Stimulated activated CD4-positive, alpha-beta T cell treated with anti-CD3 and anti-CD28 coated beads, Interleukin-2, amount 100 ng/mL, for 24 hours (primary cell): ENCODE results near the gene SLIT3.
"Not testable (repeated sequence)": the region's sequence is repeated elsewhere in the genome, so short reads cannot be mapped to it uniquely, and the experiment has no call there.

Experiments
- DNase-seq, 2 donors: peaks; one replicate each; pipeline ENCODE4 v3.0.0-alpha.2; 2020

SLIT3 gene

DNA sequence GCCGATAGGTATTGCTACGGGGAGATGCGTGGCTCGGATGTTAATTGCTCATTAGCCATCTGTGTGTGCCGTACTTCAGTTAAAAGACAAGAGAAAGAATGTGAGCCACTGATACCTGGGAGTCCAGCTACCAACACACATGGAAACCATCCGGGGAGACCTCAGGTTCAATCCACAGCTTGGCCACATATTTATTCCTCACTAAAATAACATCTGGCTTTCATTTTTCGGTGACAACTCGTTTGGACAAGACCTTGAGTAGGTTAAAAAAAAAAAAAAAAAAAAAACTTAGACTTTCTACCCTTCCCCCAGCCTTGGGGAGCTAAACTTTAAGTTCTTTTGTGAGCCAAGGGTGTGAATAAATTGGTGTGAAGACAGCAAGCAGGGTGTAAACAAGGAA is 84.1 kb downstream of the SLIT3 start:
- no peak for DNase-seq

DNA sequence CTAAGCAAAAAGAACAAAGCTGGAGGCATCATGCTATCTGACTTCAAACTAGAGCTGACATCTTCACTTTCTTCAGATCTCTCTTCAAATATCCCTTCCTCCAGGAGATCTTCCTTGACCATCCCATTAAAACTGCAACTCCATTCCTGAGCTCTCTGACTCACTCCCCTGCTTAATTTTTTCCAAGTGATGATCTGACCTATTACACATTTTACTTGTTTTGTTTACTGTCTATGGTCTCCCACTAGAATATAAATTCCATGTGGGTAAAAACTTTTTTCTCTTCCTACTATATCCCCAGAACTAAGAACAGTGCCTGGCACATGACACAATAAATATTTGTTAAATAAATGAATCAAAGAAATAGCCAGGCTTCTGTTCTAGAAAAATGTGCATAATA is 87.5 kb downstream of the SLIT3 start:
- DNase-seq = no peak

DNA sequence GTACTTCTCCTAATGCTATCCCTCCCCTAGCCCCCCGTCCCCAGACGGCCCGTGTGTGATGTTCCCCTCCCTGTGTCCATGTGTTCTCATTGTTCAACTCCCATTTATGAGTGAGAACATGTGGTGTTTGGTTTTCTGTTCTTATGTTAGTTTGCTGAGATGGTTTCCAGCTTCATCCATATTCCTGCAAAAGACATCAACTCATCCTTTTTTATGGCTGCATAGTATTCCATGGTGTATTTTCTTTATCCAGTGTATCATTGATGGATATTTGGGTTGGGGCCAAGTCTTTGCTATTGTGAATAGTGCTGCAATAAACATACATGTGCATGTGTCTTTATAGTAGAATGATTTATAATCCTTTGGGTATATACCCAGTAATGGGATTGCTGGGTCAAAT is 89.2 kb downstream of the SLIT3 start:
- not testable (repeated sequence) for DNase-seq

DNA sequence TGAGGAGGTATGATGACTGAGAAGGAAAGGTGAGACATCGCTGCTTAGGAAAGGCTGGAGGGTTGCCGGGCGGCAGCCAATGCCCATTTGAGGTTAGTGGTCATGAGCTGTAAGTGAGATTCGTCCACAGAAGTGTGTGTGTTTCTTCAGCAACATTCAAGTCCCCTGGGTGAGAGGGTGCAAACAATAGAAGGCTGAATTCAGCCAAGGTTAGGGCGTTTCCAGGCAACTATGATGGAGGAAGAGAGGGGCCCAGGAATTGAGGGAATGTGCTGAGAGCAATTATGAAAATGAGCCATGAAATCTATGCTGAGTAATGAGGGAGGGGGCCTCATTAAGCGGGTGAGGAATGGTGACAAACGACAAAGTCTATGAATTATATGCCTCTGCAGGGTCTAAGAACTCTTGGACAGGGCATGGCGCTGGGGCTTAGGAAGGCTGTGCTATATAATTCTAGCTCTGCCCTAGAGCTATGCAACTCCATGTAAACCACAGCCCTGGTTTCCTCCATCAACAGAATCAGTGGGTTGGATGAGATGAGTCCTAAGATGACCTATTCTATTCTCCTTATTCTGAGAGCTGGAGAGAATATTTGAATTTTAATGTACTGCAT is 96.0 kb downstream of the SLIT3 start:
- no peak for DNase-seq

DNA sequence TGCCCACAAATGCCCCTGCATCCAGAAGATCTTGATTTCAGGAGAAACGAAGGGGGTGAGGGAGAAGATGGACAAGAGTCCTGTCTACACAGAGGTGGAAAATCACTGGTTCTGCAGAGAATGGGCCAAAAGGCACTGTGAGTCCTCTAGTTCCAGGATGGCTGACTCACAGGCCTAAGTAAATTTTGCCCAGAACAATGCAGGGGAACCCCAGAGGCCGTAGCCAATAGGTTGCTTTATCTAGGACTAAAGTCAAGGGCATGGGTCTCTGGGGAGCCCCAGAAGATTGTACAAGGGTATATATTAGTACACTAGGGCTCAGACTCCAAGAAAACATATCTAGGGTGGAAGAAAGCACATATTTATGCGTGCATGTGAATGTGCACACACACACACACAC is 98.0 kb downstream of the SLIT3 start:
- no peak for DNase-seq

DNA sequence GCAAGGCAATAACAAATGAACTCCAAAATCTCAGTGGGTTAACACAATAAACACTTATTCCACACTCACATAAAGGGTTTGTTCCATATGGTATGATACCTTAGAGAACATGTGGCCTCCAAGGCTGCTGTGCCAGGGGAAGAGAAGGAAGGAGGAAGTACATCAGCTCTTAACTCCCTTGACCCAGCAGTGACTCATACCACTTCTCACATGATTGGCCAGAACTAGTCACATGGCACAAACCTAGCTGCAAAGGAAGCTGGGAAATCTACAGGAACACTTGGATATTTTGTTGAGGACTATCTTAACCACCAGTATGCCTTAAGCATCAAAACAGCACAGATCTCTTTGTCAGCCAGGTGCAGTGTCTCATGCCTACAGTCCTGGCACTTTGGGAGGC is 99.3 kb downstream of the SLIT3 start:
- no peak for DNase-seq

DNA sequence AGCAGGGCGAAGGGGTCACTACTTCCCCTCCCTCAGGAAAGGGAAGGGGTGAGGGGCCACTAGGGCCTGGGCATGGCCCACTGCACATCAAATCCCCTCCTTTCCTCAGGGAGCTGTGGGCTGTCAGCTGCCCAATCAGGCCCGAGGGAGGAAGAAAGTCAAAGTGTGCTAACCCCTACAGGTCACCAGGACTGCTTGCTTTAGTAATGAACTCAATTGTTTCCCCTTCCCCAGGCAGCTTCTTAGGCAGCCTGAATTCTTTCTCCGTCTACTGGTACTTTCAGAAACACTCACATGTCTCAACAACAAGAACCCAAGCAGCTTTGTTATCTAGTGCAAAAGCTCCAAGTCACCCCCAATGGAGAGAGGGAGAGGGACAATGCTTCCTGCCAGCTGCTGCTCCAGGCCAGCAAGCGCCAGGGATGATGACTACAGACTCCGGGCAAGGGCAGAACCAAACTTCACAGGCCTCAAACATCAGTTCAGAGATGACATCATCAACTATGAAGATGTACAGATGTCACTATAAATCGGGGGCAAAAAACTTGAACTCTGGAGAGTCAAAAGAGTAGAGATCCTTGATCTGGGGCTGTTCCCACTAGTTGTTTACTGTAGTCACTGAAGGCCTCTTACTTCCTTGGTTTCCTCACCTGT is 100.7 kb downstream of the SLIT3 start:
- DNase-seq = no peak

DNA sequence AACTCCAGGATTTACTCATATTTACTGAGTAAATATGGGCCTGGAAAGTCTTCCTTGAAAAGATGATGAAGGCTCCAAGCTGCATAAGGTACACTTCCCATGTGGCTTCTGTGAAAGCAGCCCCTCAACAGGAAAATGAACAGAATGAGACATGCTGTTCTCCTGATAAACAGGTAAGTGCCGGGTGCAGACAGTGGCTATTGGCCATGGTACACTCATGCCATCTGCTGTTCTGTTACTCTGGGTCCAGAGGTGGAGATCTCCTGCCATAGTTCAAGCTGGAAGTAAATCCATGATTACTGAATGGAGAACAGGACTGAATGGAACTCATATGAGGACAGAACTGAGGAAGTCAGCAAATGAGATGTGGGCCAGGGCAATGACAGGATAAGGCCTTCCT is 103.6 kb downstream of the SLIT3 start:
- DNase-seq = no peak

DNA sequence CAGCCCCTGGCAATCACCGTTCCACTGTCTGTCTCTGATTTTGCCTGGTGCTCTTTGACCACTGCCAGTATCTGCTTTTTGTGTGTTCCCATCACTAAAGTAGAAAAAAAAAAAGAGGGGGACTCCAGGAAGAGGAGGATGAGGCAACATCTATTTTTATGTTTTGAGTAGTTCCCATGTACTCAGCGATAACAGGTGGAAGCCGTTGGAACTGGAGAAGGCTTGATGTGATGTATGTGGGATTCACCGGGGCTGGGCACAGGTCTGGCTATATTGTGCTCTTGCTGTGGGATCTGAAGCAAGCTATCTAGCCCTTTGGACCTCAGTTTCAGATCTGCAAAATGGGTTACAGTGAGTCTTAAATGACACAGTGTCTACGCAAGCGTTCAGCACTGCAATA is 104.9 kb downstream of the SLIT3 start:
- DNase-seq = no peak

DNA sequence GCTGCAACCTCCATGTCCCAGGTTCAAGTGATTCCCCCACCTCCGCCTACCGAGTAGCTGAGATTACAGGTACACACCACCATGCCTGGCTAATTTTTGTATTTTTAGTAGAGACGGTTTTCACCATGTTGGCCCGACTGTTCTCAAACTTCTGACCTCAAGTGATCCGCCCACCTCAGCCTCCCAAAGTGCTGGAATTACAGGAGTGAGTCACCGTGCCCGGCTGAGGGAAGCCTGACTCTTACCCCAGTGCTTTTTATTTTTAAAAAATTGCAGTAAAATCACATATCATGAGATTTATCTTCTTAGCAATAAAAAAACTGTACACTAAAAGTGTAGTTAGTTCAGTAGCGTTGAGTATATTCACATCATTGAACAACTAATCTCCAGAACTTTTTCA is 105.3 kb downstream of the SLIT3 start:
- no peak for DNase-seq

DNA sequence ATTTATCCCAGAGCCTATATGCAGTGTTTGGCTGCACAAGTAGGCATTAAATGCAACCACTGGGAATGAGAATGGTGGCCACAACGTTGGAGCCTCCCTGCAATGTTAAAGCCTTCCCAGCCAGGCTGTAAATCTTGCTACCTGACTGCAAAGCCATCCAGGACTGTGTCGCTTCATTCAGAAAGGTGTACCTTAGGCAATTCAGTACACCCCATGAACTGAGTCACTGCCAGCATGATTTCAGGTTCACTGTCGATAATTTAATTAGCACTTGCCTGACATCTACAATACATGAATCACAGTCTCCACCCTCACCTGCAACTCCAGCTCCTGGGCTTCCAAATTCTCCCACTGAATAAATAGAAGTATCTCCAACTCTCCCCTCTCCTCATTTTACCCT is 108.4 kb downstream of the SLIT3 start:
- DNase-seq = no peak

DNA sequence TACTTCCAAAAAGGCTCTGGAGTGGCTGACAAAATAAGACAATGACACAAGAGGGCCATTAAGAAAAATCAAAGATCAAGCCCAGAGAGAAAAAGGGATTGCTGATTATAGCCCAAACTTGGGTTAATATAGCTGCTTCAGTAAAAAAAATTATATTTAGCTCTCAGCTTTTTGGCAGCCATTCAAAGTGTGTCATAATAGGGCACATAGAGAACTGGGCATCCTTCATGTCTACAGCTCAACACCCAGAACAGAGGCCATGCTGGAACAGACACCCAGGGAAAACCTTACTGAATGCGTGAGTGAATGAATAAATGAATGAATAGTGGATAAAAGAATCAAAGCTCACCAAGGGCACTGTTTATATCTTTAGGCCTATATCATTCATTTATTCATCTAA is 110.1 kb downstream of the SLIT3 start:
- DNase-seq = no peak

DNA sequence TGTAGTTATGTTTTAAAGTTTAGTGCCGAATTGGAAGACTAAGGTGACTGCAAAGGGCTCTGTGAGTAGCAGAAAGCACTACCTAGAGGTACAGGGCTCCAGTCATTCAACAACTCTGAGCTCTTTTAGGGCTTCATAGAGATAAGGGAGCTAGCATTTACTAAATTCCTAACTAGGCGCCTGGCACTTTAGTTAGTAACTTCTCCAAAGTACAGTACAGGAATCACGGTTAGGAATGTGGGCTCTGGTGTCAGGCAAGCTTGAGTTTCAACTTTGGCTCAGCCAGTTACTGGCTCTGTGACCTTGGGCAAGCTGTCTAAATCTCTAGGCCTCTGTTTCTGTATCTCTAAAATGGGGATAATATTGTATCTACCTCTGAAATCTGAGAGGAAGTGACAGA is 115.3 kb downstream of the SLIT3 start:
- no peak for DNase-seq

DNA sequence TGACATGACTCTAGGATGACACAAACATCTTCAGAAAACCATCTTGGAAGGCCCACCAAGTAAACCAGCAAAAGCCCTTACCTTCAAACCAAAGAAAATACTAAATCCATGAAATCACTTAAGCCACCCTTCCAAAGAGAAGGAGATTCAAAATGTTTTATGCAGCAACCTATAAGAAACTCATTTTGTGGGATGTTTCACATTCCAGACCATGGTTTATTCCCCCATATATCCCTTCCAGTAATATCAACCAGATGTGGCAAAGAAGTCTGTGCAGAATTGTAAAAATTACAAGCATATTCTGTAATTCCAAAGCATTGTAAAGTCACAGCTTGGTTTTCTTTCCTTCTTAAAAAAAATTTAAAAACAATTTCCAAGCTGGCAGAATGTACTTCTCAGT is 117.4 kb downstream of the SLIT3 start:
- DNase-seq = no peak

DNA sequence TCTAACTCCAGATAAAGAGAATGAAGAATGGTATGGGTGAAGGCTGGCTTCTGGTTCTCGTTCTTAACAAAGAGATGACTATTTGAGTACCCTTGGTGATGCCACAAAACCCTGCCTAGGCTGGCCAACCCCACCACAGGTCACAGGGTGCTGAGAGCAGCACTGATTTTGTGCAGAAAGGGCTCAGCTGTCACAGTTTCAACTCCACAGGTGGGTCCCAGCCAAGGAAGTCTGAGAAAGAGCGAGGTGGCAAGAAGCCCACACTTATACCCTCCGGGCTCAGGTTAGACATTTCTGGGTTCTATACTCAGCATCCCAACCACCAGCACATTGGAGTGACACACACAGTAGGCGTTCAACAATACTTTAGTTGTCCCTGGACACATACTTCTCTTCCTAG is 118.1 kb downstream of the SLIT3 start:
- no peak for DNase-seq

DNA sequence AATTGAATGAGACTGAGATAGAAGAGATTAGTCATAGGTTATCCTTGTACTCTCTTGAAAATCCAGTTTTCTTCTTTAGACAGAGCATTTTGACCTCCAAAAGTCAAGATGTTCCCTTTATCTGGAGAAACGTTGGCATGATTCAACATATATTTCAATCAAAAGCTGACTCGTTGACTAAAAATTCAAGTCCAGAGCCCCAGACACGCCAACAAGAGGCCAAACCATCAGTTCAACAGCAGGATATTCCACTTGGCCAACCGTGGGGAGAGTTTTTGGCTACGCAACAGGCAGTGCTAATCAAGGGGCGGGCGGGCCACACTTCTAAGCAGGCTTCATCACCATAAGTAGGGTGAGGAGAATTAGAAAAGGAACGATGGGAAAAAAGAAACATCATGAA is 119.1 kb downstream of the SLIT3 start:
- no peak for DNase-seq

DNA sequence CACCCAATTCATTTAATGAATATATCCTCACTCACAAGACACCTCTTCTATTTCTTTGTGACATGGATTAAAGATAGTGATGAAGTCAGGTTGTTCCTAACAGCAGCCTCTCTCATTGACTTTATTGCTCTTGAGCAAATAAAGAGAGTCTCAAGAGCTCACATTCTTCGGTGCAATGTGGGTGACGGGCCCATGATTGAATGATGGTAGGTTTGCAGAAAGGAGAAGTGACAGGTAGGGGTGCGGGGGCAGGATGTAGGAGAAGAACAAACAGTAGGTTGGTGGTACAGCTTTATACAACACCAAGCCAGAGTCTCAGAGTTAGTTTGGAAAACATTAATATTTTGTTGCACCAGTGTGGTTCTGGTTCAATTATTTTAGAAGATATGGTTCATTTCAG is 122.2 kb downstream of the SLIT3 start:
- no peak for DNase-seq

DNA sequence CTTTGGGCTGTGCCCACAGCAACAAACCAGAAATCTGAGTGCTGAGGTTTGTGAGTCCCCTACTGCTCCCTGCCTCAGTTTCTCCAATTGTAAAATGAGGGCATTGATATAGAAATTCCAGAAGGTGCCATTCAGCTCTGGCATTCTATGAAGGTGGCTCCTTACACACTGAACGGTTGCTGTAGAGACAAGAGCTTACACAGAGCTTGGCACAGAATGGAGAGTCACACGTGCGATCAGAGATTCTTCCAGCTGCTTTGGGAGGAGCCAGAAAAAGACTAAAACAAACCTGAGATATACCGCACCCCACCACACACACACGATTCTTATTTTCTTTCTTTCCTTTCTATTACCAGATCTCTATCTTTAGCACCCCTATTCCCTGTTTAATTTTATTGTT is 122.7 kb downstream of the SLIT3 start:
- no peak for DNase-seq

DNA sequence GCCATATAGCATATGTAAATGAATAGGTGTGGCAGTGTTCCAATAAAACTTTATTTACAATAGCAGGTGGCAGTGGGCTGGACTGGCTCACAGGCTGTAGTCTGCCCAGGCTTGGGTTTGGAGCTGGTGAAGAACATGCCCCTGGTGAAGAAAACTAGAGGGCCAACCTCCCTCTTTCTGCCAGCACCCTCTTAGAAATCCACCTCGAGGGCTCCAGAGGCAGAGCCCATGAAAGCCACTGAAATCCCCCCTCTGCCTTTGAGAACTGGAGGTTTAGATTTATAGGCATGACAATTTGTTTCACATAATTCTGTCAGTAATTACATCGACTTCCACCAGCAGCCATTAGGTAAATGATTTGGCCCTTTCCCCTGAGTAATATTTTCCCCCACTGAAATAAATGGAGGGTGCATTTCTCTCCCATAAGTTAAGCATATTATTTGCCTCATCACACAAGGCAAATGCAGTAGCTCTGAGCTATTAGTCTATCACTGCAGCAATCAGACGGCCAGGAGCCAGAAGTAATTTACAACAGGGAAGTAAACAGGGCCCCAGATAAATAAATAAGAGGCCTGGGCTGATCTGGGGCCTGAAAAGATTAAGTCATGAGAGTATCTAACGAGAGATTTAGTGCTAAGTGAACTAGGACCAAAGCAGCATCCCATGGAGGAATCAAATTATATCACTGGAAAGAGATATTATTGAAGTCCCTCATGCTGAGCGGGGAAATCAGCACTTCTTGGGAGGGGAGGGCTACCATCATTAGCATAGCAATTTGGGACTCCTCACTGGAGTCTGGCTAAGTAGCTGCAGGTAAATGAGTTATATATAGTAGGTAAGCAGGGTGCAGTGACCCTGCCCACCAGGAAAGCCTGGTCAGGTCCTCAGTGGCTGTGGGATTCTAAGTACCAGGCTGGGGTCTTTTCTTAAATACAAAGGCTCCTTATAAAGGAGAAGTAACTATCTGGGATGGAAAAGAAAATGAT is 123.9 kb downstream of the SLIT3 start:
- DNase-seq = no peak

DNA sequence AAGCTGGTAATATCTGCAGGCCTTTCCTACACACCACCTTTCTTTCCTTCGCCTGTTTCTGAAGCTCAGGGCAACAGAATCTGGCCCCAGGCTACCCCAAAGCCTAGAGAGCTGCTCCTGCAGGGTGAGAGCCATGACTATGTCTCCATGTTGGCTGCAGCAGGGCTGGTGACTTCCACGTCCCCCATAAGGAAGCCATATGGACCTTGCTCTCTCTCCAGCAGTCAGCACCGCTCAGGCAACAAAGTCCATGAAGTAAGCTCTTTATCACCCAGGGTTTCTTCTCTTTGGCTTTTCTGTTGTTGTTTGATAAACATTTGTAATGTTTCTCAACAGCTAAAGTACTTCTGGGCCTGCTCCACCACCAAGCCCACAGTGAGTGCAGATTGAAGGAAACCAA is 125.2 kb downstream of the SLIT3 start:
- DNase-seq = no peak

DNA sequence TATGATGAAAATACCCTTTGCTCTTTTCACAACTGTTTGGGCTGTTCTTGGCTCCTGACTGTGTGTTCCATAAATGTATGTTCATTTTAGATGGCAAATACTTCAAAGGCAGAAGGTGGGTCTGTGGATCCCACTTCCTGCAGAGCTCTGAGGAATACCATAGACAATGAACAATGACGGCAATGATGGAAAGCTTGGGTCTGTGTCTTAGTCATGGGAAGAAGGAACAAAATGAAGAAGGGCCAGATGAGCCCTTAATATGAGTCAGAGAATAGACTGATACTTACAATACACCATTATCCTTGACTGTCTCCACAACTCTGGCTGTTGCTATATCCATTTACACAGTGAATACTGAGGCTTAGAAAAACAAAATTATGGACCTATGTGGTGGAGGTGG is 126.0 kb downstream of the SLIT3 start:
- DNase-seq = no peak

DNA sequence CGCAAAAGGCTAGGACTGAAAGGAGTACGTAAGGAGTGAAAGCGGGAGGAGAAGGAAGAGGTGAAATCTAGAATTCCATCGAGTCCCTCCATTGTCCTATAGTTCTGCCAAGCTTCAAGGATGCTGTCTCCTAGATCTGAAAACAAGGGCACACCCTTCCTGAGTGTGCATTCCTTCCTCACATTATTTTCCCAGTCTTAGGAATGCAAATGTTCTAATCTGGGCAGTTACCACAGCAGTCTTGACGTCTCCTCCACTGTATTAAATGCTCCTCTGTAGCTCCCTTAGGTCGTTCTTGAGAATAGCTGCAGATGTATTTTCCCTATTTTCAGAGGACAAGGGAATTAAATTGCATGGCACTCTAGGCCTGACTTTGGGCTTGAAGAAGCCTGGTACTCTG is 127.6 kb downstream of the SLIT3 start:
- no peak for DNase-seq

DNA sequence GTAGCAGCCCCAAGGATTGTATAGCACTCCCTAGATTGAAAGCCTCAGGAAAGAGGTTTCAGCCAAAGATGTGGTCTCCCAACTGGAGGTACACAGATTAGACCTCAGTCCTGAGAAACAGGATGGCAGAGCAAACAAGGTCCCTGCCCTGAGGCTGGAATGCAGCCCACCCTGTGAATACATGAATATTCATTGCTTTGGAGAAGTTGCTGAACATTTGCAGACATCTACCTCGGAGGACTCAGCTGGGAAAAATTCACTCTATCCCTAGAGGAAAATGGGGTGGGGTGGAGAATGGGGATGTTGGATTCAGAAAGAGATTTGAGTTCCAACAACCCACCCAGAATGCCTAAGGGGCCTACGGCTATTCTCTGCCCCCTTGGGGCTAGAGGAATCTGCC is 129.4 kb downstream of the SLIT3 start:
- no peak for DNase-seq

DNA sequence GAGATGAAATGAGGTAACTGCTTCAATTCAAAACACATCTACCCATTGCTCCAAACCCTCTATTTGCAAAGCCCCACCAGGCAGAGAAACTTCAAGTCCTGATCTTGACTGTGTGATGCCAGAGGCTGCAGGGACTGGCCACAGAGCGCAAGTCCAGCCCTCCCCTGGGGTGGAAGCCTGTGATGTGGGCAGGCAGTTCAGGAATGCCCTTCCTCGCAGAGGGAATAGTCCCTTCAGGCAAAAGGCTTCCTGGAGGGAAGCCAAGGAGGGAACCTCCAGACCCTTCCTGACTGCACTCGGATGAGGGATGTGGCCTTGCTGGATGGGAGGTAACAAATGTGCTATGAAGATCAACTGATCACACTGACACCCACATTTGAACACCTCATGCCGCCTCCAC is 131.2 kb downstream of the SLIT3 start:
- DNase-seq = no peak
